K562 (cell line): ENCODE measurements around the gene SUPT7L. TPM values are rescaled to one million over a fixed set of nuclear protein-coding genes. Genes with fewer than 3 reads are reported as not detected.

Source experiments
- ATF7 ChIP-seq: fragments of 450-650 bp; IDR thresholded peaks from 2 replicates; pipeline ENCODE4 v1.7.1; 2014; ENCODE audit warnings: mild to moderate bottlenecking, moderate library complexity
- COPS2 ChIP-seq: fragments of 450-650 bp; conservative IDR thresholded peaks from 2 replicates; pipeline ENCODE4 v1.6.1; 2016; ENCODE audit warnings: mild to moderate bottlenecking, moderate library complexity
- E2F1 ChIP-seq: sonication (generic); formaldehyde crosslinking; IDR thresholded peaks from 2 replicates; pipeline ENCODE4 v1.8.1; 2023; ENCODE audit warnings: mild to moderate bottlenecking, missing genetic modification reagents, moderate library complexity
- ESRRA ChIP-seq: fragments of 450-650 bp; IDR thresholded peaks from 2 replicates; pipeline ENCODE4 v1.6.1; 2014; ENCODE audit warnings: low read depth, mild to moderate bottlenecking, moderate library complexity, borderline replicate concordance
- FOXM1 ChIP-seq, 2 experiments: fragments of 450-650 bp in 1 of 2; sonication (generic) in 1 of 2; formaldehyde crosslinking in 1 of 2; IDR thresholded peaks; 2 replicates each; pipeline versions ENCODE4 v1.6.1 to v1.9.0; 2017 to 2022; ENCODE audit warnings: low read depth in 2 of 2, mild to moderate bottlenecking in 2 of 2, missing genetic modification reagents in 1 of 2, moderate library complexity in 1 of 2
- HNRNPUL1 ChIP-seq: fragments of 200-400 bp; formaldehyde crosslinking; IDR thresholded peaks from 2 replicates; pipeline ENCODE4 v1.6.1; 2017; ENCODE audit warnings: low read length
- JUNB ChIP-seq: fragments of 450-650 bp; formaldehyde crosslinking; conservative IDR thresholded peaks from 2 replicates; pipeline ENCODE4 v1.4.0; 2020; ENCODE audit warnings: mild to moderate bottlenecking
- MAX ChIP-seq: sonication (generic); formaldehyde crosslinking; IDR thresholded peaks from 2 replicates; pipeline ENCODE4 v1.9.0; 2022; ENCODE audit warnings: mild to moderate bottlenecking, missing genetic modification reagents
- MIER1 ChIP-seq: fragments of 450-650 bp; IDR thresholded peaks from 2 replicates; pipeline ENCODE4 v1.6.1; 2016; ENCODE audit warnings: antibody characterized with exemption, mild to moderate bottlenecking, low read depth
- MLLT1 ChIP-seq, 2 experiments: fragments of 450-650 bp; IDR thresholded peaks; 2 replicates each; pipeline ENCODE4 v1.6.1; 2016
- NONO ChIP-seq, 2 experiments: fragments of 200-400 bp in 1 of 2; fragments of 450-650 bp in 1 of 2; formaldehyde crosslinking in 1 of 2; IDR thresholded peaks; 2 replicates each; pipeline ENCODE4 v1.6.1; 2017; ENCODE audit warnings: low read depth in 2 of 2, mild to moderate bottlenecking in 2 of 2, moderate library complexity in 2 of 2, low read length in 1 of 2
- PYGO2 ChIP-seq: fragments of 450-650 bp; IDR thresholded peaks from 2 replicates; pipeline ENCODE4 v1.6.1; 2016; ENCODE audit warnings: mild to moderate bottlenecking, missing genetic modification characterization, moderate library complexity, missing compliant biosample characterization
- RBM39 ChIP-seq: fragments of 200-400 bp; formaldehyde crosslinking; optimal IDR thresholded peaks from 2 replicates; pipeline ENCODE3; 2018; ENCODE audit warnings: low read depth, low read length
- SMARCA5 ChIP-seq: fragments of 450-650 bp; IDR thresholded peaks from 2 replicates; pipeline ENCODE4 v1.6.1; 2016
- STAG1 ChIP-seq: sonication (generic); formaldehyde crosslinking; IDR thresholded peaks from 2 replicates; pipeline ENCODE4 v1.5.0; 2020; ENCODE audit warnings: missing genetic modification reagents, borderline replicate concordance
- ZFP1 ChIP-seq: fragments of 450-650 bp; formaldehyde crosslinking; IDR thresholded peaks from 2 replicates; pipeline ENCODE4 v1.4.0; 2020; ENCODE audit warnings: mild to moderate bottlenecking, mixed read lengths
- ZNF518B ChIP-seq: fragments of 250-450 bp; sonication (Bioruptor Pico); IDR thresholded peaks from 2 replicates; pipeline ENCODE4 v1.5.0; 2021; ENCODE audit warnings: mild to moderate bottlenecking, moderate library complexity
- ZNF639 ChIP-seq, 2 experiments: fragments of 200-800 bp in 1 of 2; sonication (Bioruptor generic) in 1 of 2; sonication (generic) in 1 of 2; formaldehyde crosslinking in 1 of 2; IDR thresholded peaks in 1 of 2; conservative IDR thresholded peaks in 1 of 2; 2 replicates each; pipeline versions ENCODE4 v1.5.0 to v1.6.1; 2016 to 2020; ENCODE audit warnings: missing compliant biosample characterization in 1 of 2, missing genetic modification characterization in 1 of 2, missing genetic modification reagents in 1 of 2
- polyA plus RNA-seq, 8 experiments: library from polyadenylated mRNA; depleted of rRNA in 4 of 8; stranded (reverse) in 5 of 8; unstranded in 3 of 8; fragments of >200 nt; fragmentation: Nextera tagmentation in 2 of 8; fragmentation: Illumina TruSeq in 1 of 8; extraction: Ambion mirVana in 2 of 8; extraction: Trizol in 1 of 8; gene quantifications; 2 replicates each; pipeline versions ENCODE4 v1.2.1 to v1.2.3, GENCODE V29; 2011 to 2014; ENCODE audit warnings: inconsistent platforms in 1 of 8, missing spikeins in 1 of 8
- total RNA-seq, 7 experiments: library from RNA; depleted of rRNA in 6 of 7; stranded (reverse); fragments of >200 nt in 6 of 7; fragmentation: Illumina TruSeq in 2 of 7; extraction: Trizol in 2 of 7; gene quantifications; 2 replicates each; pipeline versions ENCODE4 v1.2.1 to v1.2.3, GENCODE V29; 2011 to 2021; ENCODE audit warnings: low replicate concordance in 1 of 7

Gene SUPT7L
- total and polyA plus RNA-seq, 9 of the 15 experiments (the other 6 are each of a cell fraction or from before 2014, with no cell fraction given) = 22.0 to 72.8 (median 40.2) TPM

- TF ChIP-seq ZFP1 (CRISPR knock-in tag) (no peak), MIER1 (no peak), MAX (CRISPR knock-in tag) (no peak), ZNF639 (CRISPR knock-in tag; conservative IDR thresholded peaks at IDR 0.05 in 1 of 2, IDR thresholded peaks at IDR 0.05 in 1 of 2) (no peak), SMARCA5 (peak; percentile 13; the same call in 1 of the 2 replicates), JUNB (CRISPR knock-in tag) (no peak), FOXM1 (IDR thresholded peaks at IDR 0.05; ENCODE audit: low read depth) (peak; percentile 17; the same call in 1 of the 2 replicates), FOXM1 (CRISPR knock-in tag; IDR thresholded peaks at IDR 0.05; ENCODE audit: low read depth) (no peak), ESRRA (no peak), ZNF518B (CRISPR knock-in tag) (no peak), STAG1 (CRISPR knock-in tag) (peak; percentile 70; the same call in 1 of the 2 replicates), NONO (IDR thresholded peaks at IDR 0.05; ENCODE audit: low read depth in 2 of 2, low read length in 1 of 2) (no peak), COPS2 (no peak), PYGO2 (peak; percentile 5; the same call in 1 of the 2 replicates), MLLT1 (IDR thresholded peaks at IDR 0.05) (peak in 1 of 2 experiments; percentile 97; a peak in 2 of 4 replicates), ATF7 (peak; percentile 53), HNRNPUL1 (no peak), E2F1 (CRISPR knock-in tag) (no peak), RBM39 (no peak)
Observed at GRCh38 chr2:27683390-27684071, 20.1 kb upstream of the SUPT7L start (continued).
